ENCODE measurements around the gene GUCA1A.

The GUCA1A gene

GRCh38 chr6:42173101-42173500 lies at the start of gene GUCA1A:
GUCA1A (plus strand) TSS chr6:42173364; CDS start chr6:42173614, 250 bp downstream.
- no peak for DNase-seq

DNA sequence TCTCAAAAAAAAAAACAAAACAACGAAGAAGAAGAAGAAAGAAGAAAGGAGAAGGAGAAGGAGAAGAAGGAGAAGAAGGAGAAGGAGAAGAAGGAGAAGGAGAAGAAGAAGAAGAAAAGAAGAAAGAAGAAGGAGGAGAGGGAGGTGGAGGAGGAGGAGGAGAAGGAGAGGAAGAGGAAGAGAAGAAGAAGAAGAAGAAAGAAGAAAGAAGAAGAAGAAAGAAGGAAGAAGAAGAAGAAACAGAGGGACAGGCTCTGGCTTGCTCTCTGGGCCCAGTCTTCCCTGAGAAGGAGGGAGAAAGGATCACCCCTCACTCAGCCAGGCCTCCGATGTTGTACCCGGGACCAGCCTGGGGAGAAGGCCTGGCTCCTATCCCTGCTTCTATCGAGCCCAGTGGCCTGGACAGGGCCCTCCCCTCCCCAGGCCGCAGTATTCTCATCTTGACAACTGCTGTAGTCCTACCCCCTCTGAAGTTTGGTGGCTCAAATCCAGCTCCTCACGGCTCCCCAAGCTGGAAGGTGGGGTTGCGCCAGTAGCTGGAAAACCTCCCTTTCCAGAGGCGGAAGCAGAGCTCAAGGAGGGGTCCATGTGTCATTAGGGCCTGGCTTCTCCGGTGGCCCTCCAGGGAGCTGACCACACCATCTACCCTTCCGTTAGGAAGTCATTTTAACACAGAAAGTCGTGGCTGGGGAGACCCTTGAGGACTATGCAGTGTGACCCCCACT lies 49.6 kb upstream of the GUCA1A start:
- no peak for DNase-seq

GRCh38 chr6:42124223-42124836 lies 48.8 kb upstream of the GUCA1A start:
- no peak for DNase-seq

GRCh38 chr6:42125231-42125630 lies 47.9 kb upstream of the GUCA1A start:
- no peak for DNase-seq

- DNase-seq: no peak
Observed at GRCh38 chr6:42125663-42126062, 47.5 kb upstream of the GUCA1A start.

GRCh38 chr6:42128460-42129359 lies 44.5 kb upstream of the GUCA1A start:
- no peak for DNase-seq

DNA sequence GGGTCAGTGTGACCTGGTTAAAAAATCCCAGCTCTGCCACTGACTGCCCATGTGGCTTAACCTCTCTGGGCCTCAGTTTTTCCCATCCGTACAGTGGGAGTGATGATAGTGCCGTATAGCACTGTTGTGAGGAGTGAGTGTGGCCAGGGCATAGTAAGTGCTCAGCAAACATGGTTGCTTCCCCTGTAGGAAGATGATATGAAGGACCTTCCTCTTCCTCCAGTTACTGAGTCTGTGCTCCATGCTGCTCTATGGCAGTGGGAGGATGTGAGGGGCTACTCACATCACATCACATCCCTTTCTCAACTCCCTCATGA lies 43.8 kb upstream of the GUCA1A start:
- DNase-seq: no peak

DNA sequence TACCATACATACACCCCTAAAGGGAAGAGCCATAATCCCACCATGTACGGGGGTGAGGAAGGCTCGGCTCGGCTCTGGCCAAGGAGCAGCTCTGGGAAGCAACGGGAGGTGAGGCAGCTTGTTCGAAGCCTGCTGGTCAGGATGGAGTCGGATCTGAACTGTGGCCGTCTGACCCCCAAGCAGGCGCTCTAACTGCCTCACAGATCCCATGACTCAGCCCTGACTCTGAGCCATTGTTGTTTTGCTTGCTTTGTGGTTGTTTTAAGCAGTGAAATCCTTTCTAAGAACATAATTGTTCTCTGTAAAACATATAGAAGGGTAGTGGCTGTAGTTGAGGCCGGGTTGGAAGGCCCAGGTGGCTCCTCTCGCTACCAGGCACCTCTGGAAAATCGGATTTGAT lies 41.6 kb upstream of the GUCA1A start:
- no peak for DNase-seq

- DNase-seq: no peak
Observed at GRCh38 chr6:42133926-42134325, 39.2 kb upstream of the GUCA1A start.

- no peak for DNase-seq
Observed at GRCh38 chr6:42135161-42135560, 38.0 kb upstream of the GUCA1A start.

- DNase-seq: no peak
Observed at GRCh38 chr6:42135722-42136121, 37.4 kb upstream of the GUCA1A start.

- DNase-seq: peak; percentile 29
Observed at GRCh38 chr6:42136508-42137193, 36.5 kb upstream of the GUCA1A start.

DNA sequence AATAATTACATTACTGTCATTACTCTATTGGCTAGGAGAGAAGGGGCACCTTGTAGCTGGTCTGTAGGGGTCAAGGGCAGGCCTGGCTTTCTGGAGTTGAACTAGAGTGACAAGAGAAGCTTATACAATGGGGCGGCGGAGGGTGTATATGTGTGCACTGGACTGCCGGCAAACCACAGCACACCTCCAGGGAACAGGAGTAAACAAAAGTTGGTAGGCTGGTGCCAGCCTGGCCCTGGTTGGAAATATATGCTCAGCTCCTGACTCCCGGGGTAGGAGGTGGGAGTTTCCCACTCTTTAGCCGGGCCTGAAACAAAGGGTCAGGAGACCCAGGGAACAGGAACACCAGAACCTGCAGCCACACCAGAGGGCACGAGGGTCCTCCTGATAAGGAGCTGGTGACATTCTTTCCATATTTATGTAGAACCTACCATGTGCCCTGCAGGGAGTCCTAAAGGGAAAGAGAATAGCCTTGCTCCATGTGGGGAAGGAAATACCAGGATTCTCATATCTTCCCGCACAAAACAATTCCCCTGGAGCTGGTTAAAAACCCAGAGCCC lies 35.9 kb upstream of the GUCA1A start:
- no peak for DNase-seq

DNA sequence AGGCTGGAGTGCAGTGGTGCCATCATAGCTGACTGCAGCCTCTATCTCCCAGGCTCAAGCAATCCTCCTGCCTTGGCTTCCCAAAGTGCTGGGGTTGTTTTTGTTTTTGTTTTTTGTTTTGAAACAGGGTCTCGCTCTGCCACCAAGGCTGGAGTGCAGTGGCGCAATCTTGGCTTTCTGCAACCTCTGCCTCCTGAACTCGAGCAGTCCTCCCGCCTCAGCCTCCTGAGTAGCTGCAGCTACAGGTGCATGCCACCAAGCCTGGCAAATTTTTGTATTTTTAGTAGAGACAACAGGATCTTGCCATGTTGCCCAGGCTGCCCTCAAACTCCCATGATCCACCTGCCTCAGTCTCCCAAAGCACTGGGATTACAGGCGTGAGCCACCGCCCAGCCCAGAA lies 35.0 kb upstream of the GUCA1A start:
- no peak for DNase-seq

DNA sequence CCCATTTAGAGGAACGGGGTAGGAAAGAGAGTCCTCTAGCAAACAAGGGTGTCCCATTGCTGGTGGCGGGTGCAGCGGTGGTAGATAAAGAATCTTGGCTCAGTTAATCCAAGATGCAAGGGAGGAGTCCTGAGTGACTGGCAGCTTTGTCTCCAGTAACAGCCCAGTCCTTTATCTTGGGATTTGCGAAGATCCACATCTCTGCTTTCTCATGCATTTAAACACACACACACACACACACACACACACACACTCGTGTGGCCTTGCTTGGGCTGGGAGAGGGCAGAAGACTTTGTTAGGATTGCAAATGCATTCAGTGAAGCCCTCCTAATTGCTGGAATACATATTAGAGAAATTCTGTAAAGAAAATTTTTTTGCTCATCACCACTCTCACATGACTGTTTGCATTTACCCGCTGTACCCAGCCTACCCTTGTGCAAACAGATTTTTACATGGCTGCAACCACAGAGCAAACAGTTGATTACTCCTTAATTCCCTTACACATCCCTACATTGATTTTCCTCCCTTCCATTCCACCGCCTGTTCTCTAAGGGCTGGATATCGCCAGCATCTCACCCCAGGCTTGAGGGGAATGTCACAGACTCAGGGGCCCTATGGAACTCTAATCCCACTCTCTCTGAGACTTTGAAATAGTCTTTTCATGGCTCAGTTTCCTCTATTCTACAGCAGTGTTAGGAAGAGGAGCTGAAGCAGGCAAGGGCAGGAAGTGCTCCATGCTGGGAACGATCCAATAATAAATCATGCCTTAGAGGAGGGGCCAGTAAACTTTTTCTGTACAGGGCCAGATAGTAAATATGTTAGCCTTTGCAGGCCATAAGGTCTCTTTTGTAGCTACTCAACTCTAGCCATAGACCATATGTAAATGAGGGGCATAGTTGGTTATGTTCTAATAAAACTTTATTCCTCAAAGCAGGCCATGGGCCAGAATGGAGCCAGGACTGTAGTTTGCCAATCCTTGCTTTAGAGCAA lies 34.2 kb upstream of the GUCA1A start:
- no peak for DNase-seq

DNA sequence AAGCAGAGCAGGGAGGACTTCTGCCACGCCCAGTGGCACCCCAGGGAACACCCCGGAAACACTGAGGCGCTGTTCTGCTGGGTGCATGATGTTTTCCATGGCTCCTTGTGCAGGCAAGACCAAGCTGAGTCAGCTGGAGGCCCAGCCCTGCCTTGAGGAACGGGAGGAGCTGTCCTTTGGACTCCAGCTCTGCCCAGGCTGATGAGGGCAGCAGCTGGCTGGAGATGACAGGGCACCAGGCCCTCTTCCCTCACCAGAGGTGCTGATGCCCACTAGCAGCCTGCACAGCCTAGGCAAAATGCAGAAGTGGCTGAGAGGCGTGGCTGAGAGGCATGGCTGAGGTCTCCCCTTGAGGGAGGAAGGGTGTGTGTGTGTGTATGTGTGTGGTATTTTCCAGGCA lies 33.1 kb upstream of the GUCA1A start:
- DNase-seq: no peak

DNA sequence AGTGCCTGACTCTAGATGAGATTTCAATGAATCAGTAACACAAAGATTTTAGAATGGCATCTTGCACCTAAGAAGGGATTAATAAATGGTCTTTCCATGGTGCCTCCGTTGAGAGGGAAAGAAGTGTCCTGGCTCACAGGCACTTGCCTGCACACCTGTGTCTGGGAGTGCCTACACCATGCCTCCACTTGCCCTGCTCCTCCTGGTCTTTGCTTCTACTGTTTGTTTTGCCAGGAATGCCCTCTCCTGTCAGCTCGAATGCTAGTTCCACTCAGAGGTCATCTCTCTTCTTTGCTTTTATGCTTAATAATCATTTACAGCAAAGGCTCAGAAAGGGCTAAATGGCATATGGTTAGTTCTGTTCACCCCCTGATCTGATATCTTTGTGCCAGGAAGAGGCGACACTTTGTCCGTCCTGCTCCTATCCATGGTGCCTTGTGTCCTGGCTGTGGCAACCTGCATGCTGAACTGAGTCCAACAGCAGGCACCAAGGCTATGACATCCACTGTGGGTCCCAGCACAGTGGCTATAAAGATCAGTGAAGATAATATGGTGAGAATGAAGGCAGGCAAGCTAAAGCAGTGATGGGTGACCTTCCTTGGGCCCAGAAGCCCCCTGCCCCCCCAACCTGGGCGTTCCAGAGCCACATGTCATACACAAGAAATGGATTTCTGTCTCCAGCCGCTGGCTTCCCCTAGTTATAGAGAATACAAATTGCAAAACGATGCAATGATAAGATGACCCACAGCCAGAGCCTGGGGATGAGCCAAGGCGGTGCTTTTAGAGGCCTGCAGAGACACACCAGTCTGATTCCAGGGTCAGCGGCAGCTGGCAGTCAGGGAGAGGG lies 32.2 kb upstream of the GUCA1A start:
- no peak for DNase-seq

DNA sequence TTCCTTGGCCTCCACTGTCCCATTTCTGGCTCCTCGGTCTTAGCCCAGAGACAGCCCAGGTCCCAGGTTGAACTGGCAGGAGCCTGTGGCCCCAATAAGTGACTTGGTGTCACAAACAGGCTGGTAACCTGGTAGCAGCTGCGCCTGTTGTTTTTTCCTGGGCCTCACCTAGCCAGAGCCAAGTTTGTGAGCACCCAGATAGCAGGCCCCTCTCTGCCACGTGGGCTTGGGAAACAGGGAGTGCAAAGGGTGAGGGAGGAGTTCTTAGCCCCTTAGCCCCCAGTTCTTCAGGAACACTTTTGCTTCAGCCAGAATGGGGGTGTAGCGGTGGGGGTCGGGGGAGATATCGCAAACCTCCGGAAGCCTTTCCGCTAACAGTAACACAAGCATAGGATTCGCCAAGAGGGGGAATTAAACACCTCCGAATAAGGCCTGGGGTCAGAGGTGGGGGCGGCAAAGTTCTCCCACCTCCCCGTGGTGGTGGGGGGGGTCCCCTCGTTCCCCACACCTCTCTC lies 31.5 kb upstream of the GUCA1A start:
- no peak for DNase-seq

DNA sequence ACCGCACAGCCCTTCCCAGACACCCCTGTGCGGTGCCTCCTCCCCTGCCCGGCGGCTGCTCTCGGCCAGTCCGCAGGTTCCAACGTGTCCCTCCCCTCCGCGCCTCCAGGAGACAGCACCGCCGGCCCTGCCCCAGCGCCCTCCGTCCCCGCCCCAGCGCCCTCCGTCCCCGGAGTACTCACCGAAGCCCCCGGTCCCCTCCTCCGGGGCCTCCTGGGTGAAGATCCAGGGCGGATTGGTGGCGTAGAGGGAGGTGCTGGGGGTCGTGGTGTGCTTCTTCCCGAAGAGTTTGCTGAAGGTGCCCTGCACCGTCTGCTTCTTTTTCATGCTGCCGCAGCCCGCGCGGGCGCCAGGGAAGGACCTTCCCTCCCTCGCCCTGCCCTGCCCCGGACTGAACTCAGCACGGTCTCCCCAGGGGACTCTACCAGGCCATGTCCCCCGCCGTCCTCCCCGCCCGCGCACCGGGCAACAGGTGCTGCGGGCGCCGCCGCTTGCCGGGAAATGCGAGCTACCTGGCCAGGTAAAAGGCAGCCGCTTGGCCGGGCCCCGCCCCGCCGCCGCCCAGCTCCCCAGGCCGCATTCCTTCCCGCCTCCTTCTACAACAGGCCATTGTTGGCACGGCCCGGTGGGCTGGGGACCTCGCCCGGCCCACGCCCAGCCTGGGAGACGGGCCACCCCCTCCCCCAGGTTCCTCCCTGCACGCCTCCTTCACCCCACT lies 30.9 kb upstream of the GUCA1A start, which contains the start of gene C6orf132:
Gene C6orf132 (minus strand): TSS at position 503 of the 718 bp plus-strand sequence. CDS start 176 bp downstream, at position 327.
- DNase-seq: no peak

GRCh38 chr6:42147138-42147562 lies 26.0 kb upstream of the GUCA1A start:
- no peak for DNase-seq
